Suprapubic skin (tissue), 4 donors: ENCODE data around the gene ARL14EP. TPM values are rescaled to one million over a fixed set of nuclear protein-coding genes. Genes with fewer than 3 reads are reported as not detected.

Source experiments
- DNase-seq, 2 donors: peaks; one replicate each; pipeline ENCODE4 v3.0.0-alpha.2; 2019; ENCODE audit warnings: low spot score in 2 of 2
- H3K27ac ChIP-seq: fragments of 200-600 bp; sonication (generic); one replicate; pipeline ENCODE4 v1.5.1; 2019
- H3K27me3 ChIP-seq: fragments of 200-600 bp; sonication (generic); one replicate; pipeline ENCODE4 v1.5.1; 2019
- H3K36me3 ChIP-seq: fragments of 200-600 bp; sonication (generic); one replicate; pipeline ENCODE4 v1.5.1; 2019
- H3K4me1 ChIP-seq: fragments of 200-600 bp; sonication (generic); one replicate; pipeline ENCODE4 v1.5.1; 2019
- H3K4me3 ChIP-seq: fragments of 200-600 bp; sonication (generic); one replicate; pipeline ENCODE4 v1.5.1; 2019; ENCODE audit warnings: mild to moderate bottlenecking
- H3K9me3 ChIP-seq: fragments of 200-600 bp; sonication (generic); one replicate; pipeline ENCODE4 v1.5.1; 2019
- EP300 ChIP-seq: sonication (generic); formaldehyde crosslinking; IDR thresholded peaks from one replicate; pipeline ENCODE4 v1.6.1; 2017; ENCODE audit warnings: antibody characterized with exemption
- POLR2A ChIP-seq, 2 donors: fragments of 450-650 bp; IDR thresholded peaks; one replicate each; pipeline ENCODE4 v1.6.1; 2017; ENCODE audit warnings: antibody characterized with exemption in 2 of 2, mild to moderate bottlenecking in 2 of 2, moderate library complexity in 2 of 2
- POLR2AphosphoS5 ChIP-seq, 3 donors: sonication (generic); formaldehyde crosslinking; IDR thresholded peaks; one replicate each; pipeline ENCODE4 v1.6.1; 2017; ENCODE audit warnings: antibody characterized with exemption in 3 of 3
- WGBS: methylation state at CpG from one replicate; pipeline ENCODE4 v1.1.5; 2018; 5-methylcytosine and 5-hydroxymethylcytosine counted together
- total RNA-seq, 4 donors: library from RNA; depleted of rRNA; stranded (reverse); fragments of >200 nt; gene quantifications; one replicate each; pipeline ENCODE4 v1.1.0, GENCODE V29; 2016
- TF ChIP-seq, protein P1 (sequence below), 2 donors: fragments of 200-600 bp in 1 of 2; fragments of 450-650 bp in 1 of 2; sonication (generic) in 1 of 2; IDR thresholded peaks; one replicate each; pipeline ENCODE4 v1.5.1; 2016 to 2019; ENCODE audit warnings: antibody characterized with exemption in 2 of 2, mild to moderate bottlenecking in 1 of 2, moderate library complexity in 1 of 2

ARL14EP gene
- 10 to 100 TPM; 15.1 to 31.5 (median 20.6) TPM for total RNA-seq

DNA sequence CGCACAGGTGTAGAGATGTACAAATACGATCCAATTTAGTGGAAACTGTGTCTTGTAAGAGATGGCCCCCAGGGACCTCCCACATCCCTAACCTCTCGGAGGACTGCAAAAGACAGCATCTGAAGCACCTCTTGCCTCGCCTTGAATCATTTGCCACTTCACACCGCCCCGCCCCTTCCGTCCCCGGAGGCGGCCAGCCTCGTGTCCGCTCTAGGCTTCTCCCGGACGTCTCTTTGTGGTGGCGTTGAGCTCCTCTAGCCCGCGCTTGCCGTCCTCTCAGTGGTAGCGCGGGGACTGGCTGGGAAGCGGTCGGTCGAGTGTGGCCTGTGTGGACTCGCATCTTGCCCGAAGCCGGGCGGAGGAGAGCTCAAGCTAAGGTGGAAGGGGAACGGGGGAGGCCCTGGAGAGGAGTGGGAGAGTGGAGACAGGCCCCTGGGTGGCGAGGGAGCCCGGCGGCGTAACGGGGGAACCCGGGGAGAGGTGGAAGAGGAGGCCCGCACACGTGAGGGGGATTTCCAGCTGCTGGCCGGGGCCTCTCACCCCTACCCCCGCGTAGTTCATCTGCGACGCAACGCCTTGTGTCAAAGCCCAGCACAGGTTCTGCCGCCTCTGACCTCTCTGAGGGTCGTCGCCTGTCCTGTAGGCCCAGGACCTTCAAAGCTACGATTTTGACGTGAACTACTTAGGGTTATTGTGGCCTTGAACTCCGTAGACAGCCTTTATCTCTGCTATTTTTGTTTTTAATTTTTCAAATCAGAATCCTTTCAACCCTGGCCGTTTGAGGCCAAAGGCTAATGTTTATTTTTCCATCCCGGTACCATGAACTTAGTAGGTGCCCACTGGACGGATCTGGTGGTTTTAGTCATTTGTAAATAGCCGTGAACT is at the start of gene ARL14EP:
Gene ARL14EP, plus strand, starts transcription at position 279 of the 885 bp plus-strand sequence. CDS start 7,845 bp downstream, outside the sequence.
- Histone ChIP-seq H3K4me3 (peak within 1 kb of the TSS; percentile 66), H3K36me3 (no peaks in the 10 kb centered on the region), H3K4me1 (peaks cover 34% of the 10 kb centered on the region), H3K9me3 (no peaks in the 10 kb centered on the region), H3K27me3 (peaks cover 2% of the 10 kb centered on the region), H3K27ac (peak within 1 kb of the TSS; percentile 85)
- peak; percentile 46 to 77 for TF ChIP-seq POLR2A (IDR thresholded peaks at IDR 0.05)
- peak; percentile 23 to 89 (median 67) for TF ChIP-seq POLR2AphosphoS5 (IDR thresholded peaks at IDR 0.05)
- no peak for TF ChIP-seq EP300
- peak; percentile 93 to 94 for DNase-seq
- WGBS = under 1% methylated on average over 45 of the region's 51 CpGs

DNA sequence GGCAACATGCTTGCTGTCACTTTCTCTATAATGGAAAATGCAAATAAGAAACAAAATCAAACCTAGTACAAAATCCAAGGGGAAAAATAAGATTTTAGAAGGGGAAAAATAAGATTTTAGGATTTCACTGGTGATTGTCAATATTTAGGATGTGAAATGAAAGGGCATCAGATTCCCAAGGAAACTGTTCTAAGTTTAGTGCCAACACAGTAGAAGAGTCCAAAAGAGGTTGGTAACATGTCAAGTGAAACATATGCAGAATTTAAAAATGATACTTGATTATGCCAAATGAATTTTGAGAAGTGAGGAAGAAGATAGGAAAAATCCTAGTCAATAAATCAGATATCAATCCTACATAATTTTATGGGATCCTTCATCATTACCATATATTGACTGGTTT is 45.7 kb upstream of the ARL14EP start:
- Histone ChIP-seq H3K4me3 (no peak overlapping the region), H3K4me1 (no peaks in the 10 kb centered on the region), H3K9me3 (no peaks in the 10 kb centered on the region), H3K36me3 (no peaks in the 10 kb centered on the region), H3K27ac (no peak overlapping the region), H3K27me3 (no peaks in the 10 kb centered on the region)
- TF ChIP-seq, protein P1, sequence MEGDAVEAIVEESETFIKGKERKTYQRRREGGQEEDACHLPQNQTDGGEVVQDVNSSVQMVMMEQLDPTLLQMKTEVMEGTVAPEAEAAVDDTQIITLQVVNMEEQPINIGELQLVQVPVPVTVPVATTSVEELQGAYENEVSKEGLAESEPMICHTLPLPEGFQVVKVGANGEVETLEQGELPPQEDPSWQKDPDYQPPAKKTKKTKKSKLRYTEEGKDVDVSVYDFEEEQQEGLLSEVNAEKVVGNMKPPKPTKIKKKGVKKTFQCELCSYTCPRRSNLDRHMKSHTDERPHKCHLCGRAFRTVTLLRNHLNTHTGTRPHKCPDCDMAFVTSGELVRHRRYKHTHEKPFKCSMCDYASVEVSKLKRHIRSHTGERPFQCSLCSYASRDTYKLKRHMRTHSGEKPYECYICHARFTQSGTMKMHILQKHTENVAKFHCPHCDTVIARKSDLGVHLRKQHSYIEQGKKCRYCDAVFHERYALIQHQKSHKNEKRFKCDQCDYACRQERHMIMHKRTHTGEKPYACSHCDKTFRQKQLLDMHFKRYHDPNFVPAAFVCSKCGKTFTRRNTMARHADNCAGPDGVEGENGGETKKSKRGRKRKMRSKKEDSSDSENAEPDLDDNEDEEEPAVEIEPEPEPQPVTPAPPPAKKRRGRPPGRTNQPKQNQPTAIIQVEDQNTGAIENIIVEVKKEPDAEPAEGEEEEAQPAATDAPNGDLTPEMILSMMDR (IDR thresholded peaks at IDR 0.05) = no peak
- TF ChIP-seq POLR2A (IDR thresholded peaks at IDR 0.05) (no peak), EP300 (no peak), POLR2AphosphoS5 (IDR thresholded peaks at IDR 0.05) (no peak)
- no peak for DNase-seq

DNA sequence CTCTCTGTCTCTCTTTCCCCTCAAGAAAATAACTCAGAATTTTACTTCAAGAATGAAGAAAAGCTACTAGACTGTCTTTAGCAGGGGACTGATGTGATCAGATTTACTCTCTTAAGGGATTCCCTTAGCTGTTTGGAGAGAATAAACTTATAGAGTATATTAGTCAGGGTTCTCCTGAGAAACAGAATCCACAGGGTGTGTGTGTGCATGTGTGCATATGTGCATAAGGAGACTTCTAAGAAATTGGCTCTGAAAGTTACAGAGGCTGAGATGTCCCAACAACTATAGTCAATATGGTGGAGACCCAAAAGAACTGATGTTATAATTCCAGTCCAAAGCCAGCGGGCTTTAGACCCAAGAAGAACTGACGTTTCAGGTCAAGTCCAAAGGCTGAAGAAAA is 43.1 kb upstream of the ARL14EP start:
- Histone ChIP-seq H3K27me3 (no peaks in the 10 kb centered on the region), H3K36me3 (no peaks in the 10 kb centered on the region), H3K4me1 (no peaks in the 10 kb centered on the region), H3K27ac (no peak overlapping the region), H3K4me3 (no peak overlapping the region), H3K9me3 (no peaks in the 10 kb centered on the region)
- no peak for DNase-seq
- 88% methylated on average over 2 of the region's 2 CpGs for WGBS
- TF ChIP-seq POLR2AphosphoS5 (IDR thresholded peaks at IDR 0.05) (no peak), POLR2A (IDR thresholded peaks at IDR 0.05) (no peak)
- TF ChIP-seq, protein P1 (IDR thresholded peaks at IDR 0.05) = no peak

DNA sequence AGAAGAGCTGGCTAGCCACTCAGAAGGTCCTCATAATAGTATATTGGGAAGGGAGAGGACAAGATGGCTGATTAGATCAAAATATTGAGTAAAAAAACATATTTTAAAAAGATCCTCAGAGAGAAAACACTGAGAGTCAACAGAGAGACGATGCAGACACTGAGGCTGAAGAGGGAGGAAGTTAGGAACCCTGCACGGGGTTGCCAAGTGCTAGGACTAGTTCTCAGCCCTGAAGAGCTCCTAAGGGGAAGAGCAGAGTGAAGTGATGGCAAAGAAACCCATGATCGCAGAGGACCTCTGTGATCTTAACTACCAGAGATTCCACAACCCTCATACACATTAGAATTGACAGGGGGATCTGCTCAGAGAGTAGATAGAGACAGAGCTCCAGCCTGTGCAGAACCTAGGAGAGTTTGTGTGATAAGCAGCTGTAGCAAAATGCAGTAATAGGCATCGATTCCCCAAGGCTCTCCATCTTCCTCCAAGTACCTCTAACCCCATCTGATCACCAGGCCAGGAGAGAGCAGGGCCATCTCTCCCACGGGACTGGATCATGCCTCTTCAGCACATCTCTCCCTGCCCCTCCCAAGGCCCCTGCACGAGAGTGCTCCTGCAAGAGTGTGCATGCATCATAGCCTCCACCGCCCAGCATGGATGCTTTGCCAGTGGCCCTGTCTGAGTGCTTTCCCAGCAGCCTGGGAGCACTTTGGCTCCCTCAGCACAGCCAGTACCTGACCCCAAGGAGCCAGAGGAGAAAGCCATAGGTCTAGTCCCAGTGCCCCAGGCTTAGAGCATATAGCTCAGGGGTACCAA is 41.2 kb upstream of the ARL14EP start:
- DNase-seq = no peak
- H3K27ac ChIP-seq = no peak overlapping the region
- H3K4me3 ChIP-seq = no peak overlapping the region
- H3K4me1 ChIP-seq = no peaks in the 10 kb centered on the region
- no peak for TF ChIP-seq EP300
- TF ChIP-seq POLR2A (IDR thresholded peaks at IDR 0.05) = no peak
- TF ChIP-seq, protein P1 (IDR thresholded peaks at IDR 0.05) = no peak
- TF ChIP-seq POLR2AphosphoS5 (IDR thresholded peaks at IDR 0.05) = no peak
- no peaks in the 10 kb centered on the region for H3K36me3 ChIP-seq
- no peaks in the 10 kb centered on the region for H3K9me3 ChIP-seq
- WGBS = 70% methylated on average over 7 of the region's 7 CpGs
- no peaks in the 10 kb centered on the region for H3K27me3 ChIP-seq

DNA sequence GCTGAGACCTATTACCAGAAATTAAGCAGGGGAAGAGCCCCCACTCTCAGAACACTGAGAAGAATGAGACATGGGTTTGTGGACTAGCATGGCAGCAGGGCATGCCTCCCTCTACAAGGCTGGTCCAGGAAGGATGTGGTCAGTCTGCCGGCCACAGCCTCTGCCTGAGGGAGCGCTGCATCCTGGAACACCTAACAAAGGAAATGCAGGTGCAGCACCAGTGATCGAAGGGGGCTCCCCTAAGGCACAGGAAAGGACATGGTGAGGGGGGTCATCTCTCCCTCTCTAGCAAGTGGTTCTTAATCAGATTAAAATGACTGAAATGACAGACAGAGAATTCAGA is 40.6 kb upstream of the ARL14EP start:
- Histone ChIP-seq H3K9me3 (no peaks in the 10 kb centered on the region), H3K4me1 (no peaks in the 10 kb centered on the region), H3K27ac (no peak overlapping the region), H3K36me3 (no peaks in the 10 kb centered on the region), H3K27me3 (no peaks in the 10 kb centered on the region), H3K4me3 (no peak overlapping the region)
- TF ChIP-seq POLR2A (IDR thresholded peaks at IDR 0.05) (no peak), POLR2AphosphoS5 (IDR thresholded peaks at IDR 0.05) (no peak)
- TF ChIP-seq, protein P1 (IDR thresholded peaks at IDR 0.05) = no peak
- WGBS = 56% methylated on average over 3 of the region's 3 CpGs
- DNase-seq = no peak
